ENCODE data around the gene SAMD4B.

DNA sequence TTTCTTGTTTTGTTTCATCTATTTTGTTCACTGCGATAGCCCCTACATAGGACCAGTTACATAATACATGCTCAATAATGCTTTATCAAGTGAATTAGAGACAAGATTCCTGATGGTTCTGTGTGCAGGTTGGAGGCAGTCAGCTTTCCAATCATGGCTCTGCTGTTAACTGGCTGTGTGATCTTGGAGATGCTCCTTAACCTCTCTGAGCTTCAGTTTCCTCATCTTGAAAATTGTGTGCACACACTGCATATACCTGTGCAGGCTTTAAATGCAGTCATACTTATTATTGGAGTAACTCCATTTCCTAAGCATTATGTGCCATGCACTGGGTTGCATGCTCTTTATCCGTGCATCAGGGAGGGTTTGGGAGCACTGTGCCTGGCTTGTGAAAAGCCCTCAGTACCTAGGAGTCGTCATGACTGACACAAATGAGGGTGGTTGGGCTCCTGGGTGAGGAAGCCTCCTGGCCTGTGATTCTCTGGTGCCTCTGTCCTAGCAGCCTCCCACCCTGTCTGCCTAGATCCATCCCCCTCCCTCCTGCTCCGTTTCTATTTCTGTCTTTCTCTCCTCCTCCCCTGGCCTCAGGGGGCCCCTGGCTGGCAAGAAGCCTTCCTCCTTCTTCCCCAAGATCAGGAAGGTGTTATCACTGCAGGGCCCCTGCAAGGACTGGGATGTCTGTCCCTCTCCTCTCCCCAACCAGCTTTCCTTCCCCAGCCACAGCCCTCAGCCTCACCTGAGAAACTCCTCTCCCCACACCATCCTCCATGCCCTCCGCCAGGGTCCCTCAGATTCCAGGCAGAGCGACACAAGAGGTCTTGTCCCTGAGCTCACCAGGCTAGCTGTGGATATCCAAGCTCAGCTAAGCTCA, 37.3 kb upstream of the SAMD4B start:
- TF ChIP-seq BHLHE40 (IDR thresholded peaks at IDR 0.05; ENCODE audit: low read length), result no peak
- no peak for TF ChIP-seq EGR1 (conservative IDR thresholded peaks at IDR 0.05)
- TF ChIP-seq BRCA1 (IDR thresholded peaks at IDR 0.05), result no peak
- TF ChIP-seq BRCA1 (CRISPR knock-in tag; IDR thresholded peaks at IDR 0.05), result no peak

Measured in K562 (cell line).